ENCODE results near the gene NAV2. TPM values are rescaled to one million over a fixed set of nuclear protein-coding genes. Genes with fewer than 3 reads are reported as not detected.
A peak's percentile ranks its signal among the peaks of the same experiment; 100 is the strongest.

NAV2 gene
- total RNA-seq, 1 experiment from 2014 or later = 46.3 TPM

GRCh38 chr11:19792510-19792909, 79.9 kb downstream of the NAV2 start:
- no peaks in the 10 kb centered on the region for H3K9me3 Mint-ChIP-seq
- H3K79me1 ChIP-seq (ENCODE audit: insufficient read depth, low read depth, low read length, poor library complexity, severe bottlenecking) = no peaks in the 10 kb centered on the region
- H3K36me3 Mint-ChIP-seq (ENCODE audit: insufficient read depth in 1 of 3, low read depth in 3 of 3) = peaks cover 0 to 13% (median 4%) of the 10 kb centered on the region in 3 experiments; a peak in 4 of 7 replicates
- WGBS (ENCODE audit: extremely low coverage, insufficient read length, low lambda C conversion rate) = no CpG with 5 or more reads among the region's 2 CpGs
- peaks cover 58 to 77% of the 10 kb centered on the region in 2 experiments for H3K4me1 Mint-ChIP-seq
- H3K14ac ChIP-seq (ENCODE audit: insufficient read depth, low read length) = no peak overlapping the region
- peak overlapping the region in 2 of 3 experiments; percentile 52 to 63; a peak in 3 of 7 replicates for H3K27ac Mint-ChIP-seq
- H4K8ac ChIP-seq (replicated peaks; ENCODE audit: insufficient read length, low read depth, low read length) = no peak overlapping the region
- H3K4me2 ChIP-seq (ENCODE audit: insufficient read depth, insufficient read length, low read length) = no peak overlapping the region
- no peak overlapping the region for H2BK120ac ChIP-seq (ENCODE audit: low read depth, low read length, poor library complexity, severe bottlenecking)
- no peak for TF ChIP-seq CTCF (conservative IDR thresholded peaks at IDR 0.05)
- no peaks in the 10 kb centered on the region for H4K20me1 ChIP-seq (ENCODE audit: control insufficient read depth, insufficient read depth, insufficient read length)
- H2BK15ac ChIP-seq (ENCODE audit: low read depth, low read length) = no peak overlapping the region
- no peak overlapping the region for H3K4ac ChIP-seq (ENCODE audit: low read depth, low read length)
- no peak overlapping the region for H3K4me3 Mint-ChIP-seq
- no peak overlapping the region for H2BK20ac ChIP-seq (ENCODE audit: low read depth, low read length, poor library complexity, severe bottlenecking)
- H3K56ac ChIP-seq (ENCODE audit: insufficient read length, low read depth, low read length) = no peak overlapping the region
- H3K9ac ChIP-seq (ENCODE audit: extremely low read depth, insufficient read length, low read length) = no peak overlapping the region
- H3K79me2 ChIP-seq (ENCODE audit: insufficient read depth, low read length) = peaks cover 4% of the 10 kb centered on the region; the same call in 1 of the 2 replicates
- H3K27me3 ChIP-seq (ENCODE audit: insufficient read depth, low read length) = no peaks in the 10 kb centered on the region
- no peak overlapping the region for H2BK5ac ChIP-seq (ENCODE audit: insufficient read length, low read length)
- no peak overlapping the region for H2AFZ ChIP-seq (ENCODE audit: low read length)
- H3K4me1 ChIP-seq (ENCODE audit: insufficient read depth, low read length) = peaks cover 18% of the 10 kb centered on the region
- H3K23me2 ChIP-seq (ENCODE audit: insufficient read length, low read depth, low read length, poor library complexity, severe bottlenecking) = no peaks in the 10 kb centered on the region
- H3K23ac ChIP-seq (ENCODE audit: insufficient read length, low read depth, low read length) = no peak overlapping the region
- DNase-seq = no peak
- H4K91ac ChIP-seq (ENCODE audit: insufficient read length, low read depth, low read length) = no peak overlapping the region
- H4K5ac ChIP-seq (ENCODE audit: insufficient read length, low read depth, low read length) = no peak overlapping the region
- no peak overlapping the region for H2AK5ac ChIP-seq (ENCODE audit: insufficient read length, low read length)
- H3K27me3 Mint-ChIP-seq (ENCODE audit: low read depth) = no peaks in the 10 kb centered on the region
- no peaks in the 10 kb centered on the region for H3K9me3 ChIP-seq (ENCODE audit: control insufficient read depth, low read depth, low read length)
- no peak overlapping the region for H3K18ac ChIP-seq (ENCODE audit: insufficient read length, low read depth, low read length)
- no peak overlapping the region for H2BK12ac ChIP-seq (ENCODE audit: insufficient read length, low read depth, low read length)
- no peak overlapping the region for H3T11ph ChIP-seq (ENCODE audit: low read length)
- no peak overlapping the region for H3K27ac ChIP-seq (ENCODE audit: insufficient read length, low read depth, low read length)
